HFFc6 (cell line): ENCODE results near the gene EHBP1L1. TPM values are rescaled to one million over a fixed set of nuclear protein-coding genes. Genes with fewer than 3 reads are reported as not detected.

ENCODE experiments used
- DNase-seq: peaks from one replicate; pipeline ENCODE4 v3.0.0-alpha.2; 2018
- H3K27ac Mint-ChIP-seq: 2 replicates; pipeline ENCODE4 v1.8.0; 2020; ENCODE audit warnings: mild to moderate bottlenecking, mixed read lengths
- H3K27me3 Mint-ChIP-seq: 2 replicates; pipeline ENCODE4 v1.8.0; 2021; ENCODE audit warnings: mild to moderate bottlenecking, moderate library complexity, mixed read lengths; ENCODE audit not compliant: insufficient read depth
- H3K36me3 Mint-ChIP-seq: 2 replicates; pipeline ENCODE4 v1.8.0; 2021; ENCODE audit warnings: low read depth, mixed read lengths
- H3K4me1 Mint-ChIP-seq: 2 replicates; pipeline ENCODE4 v1.8.0; 2020; ENCODE audit warnings: low read depth, mixed read lengths
- H3K4me3 Mint-ChIP-seq: 2 replicates; pipeline ENCODE4 v1.8.0; 2020; ENCODE audit warnings: mild to moderate bottlenecking, moderate library complexity, mixed read lengths
- H3K9me3 Mint-ChIP-seq: 2 replicates; pipeline ENCODE4 v1.8.0; 2020; ENCODE audit warnings: mild to moderate bottlenecking, mixed read lengths
- total RNA-seq, 6 experiments: library from RNA; stranded (reverse); fragmentation: NEBNext Ultra II Directional; extraction: Animal tissue kit (Norgen Biotek cat#: 25700); gene quantifications; 2 replicates in 1 of 6; 3 replicates in 5 of 6; pipeline ENCODE4 v1.2.3, GENCODE V29; 2021
- TF ChIP-seq, protein P1 (sequence below): fragments of 200-600 bp; sonication (generic); IDR thresholded peaks from 2 replicates; pipeline ENCODE4 v1.5.0; 2021; ENCODE audit warnings: antibody characterized with exemption, mild to moderate bottlenecking

EHBP1L1 gene
- total RNA-seq, 6 experiments from 2014 or later, result 47.5 to 69.3 (median 61.3) TPM

DNA sequence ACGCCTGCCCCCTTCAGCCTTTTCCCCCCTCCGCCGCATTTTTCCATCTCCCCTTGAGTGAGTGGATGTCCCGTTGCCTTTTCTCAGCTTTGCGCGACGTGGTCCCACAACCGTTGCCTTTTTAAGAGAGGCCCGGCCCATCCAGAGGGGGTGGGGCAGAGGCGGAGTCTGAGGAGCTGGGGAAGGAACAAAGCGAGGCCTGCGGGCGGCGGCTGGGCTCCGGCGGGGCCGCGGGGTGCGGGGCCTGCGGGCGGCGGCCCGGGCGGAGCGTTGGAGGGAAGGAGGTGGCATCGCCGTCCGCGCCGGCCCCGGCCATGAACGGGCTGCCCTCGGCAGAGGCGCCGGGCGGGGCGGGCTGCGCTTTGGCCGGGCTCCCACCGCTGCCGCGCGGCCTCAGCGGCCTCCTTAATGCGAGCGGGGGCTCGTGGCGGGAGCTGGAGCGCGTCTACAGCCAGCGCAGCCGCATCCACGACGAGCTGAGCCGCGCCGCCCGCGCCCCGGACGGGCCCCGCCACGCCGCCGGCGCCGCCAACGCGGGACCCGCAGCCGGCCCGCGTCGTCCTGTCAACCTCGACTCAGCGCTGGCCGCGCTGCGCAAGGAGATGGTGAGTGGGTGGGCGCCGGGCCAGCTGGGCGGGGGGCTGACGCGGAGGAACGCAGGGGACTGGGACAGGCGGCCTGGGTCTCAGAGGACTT, 3.3 kb upstream of the EHBP1L1 start, which contains the start of gene FAM89B:
Gene FAM89B, plus strand, starts transcription at position 183 of the 696 bp plus-strand sequence. Its CDS starts 132 bp downstream, at position 315.
- TF ChIP-seq, protein P1, sequence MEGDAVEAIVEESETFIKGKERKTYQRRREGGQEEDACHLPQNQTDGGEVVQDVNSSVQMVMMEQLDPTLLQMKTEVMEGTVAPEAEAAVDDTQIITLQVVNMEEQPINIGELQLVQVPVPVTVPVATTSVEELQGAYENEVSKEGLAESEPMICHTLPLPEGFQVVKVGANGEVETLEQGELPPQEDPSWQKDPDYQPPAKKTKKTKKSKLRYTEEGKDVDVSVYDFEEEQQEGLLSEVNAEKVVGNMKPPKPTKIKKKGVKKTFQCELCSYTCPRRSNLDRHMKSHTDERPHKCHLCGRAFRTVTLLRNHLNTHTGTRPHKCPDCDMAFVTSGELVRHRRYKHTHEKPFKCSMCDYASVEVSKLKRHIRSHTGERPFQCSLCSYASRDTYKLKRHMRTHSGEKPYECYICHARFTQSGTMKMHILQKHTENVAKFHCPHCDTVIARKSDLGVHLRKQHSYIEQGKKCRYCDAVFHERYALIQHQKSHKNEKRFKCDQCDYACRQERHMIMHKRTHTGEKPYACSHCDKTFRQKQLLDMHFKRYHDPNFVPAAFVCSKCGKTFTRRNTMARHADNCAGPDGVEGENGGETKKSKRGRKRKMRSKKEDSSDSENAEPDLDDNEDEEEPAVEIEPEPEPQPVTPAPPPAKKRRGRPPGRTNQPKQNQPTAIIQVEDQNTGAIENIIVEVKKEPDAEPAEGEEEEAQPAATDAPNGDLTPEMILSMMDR, result no peak
- H3K36me3 Mint-ChIP-seq, result peaks cover 17% of the 10 kb centered on the region

DNA sequence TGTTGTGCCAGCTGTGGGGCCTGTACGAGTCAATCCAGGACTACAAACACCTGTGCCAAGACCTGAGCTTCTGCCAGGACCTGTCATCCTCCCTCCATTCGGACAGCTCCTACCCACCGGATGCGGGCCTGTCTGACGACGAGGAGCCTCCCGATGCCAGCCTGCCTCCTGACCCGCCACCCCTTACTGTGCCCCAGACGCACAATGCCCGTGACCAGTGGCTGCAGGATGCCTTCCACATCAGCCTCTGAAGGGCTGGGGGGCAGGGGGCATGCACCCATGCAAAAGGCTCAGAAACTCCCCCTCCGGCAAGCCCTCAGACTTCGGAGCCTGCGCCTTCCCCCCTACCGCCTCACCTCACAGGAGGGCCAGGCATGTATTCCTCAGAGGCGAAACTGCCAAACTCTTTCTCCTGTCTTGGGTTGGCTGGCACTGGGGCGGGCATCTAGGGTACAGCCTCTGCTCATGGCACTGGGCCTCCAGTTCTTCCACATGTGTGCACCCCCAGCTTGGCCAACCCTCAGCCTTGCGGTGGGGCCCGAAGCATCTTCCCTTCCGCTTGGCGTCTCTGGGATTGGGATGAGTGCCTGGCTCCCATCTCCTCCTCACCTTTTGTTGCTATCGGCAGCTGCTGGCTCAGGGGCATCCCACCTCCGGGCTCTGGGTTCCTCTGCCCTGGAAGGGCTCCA, 2.3 kb upstream of the EHBP1L1 start:
- Mint-ChIP-seq H3K27me3 (peaks cover 17% of the 10 kb centered on the region), H3K9me3 (no peaks in the 10 kb centered on the region), H3K27ac (peak overlapping the region; percentile 78), H3K4me3 (peak overlapping the region; percentile 86), H3K4me1 (peaks cover 72% of the 10 kb centered on the region), H3K36me3 (peaks cover 14% of the 10 kb centered on the region)
- no peak for DNase-seq
- TF ChIP-seq, protein P1, result 0 out of 2 replicates have a peak, but pooled peaks have one; percentile 26

More for the DNA sequence above, 3.3 kb upstream of the EHBP1L1 start, which contains the start of gene FAM89B:
- Mint-ChIP-seq H3K4me1 (peaks cover 70% of the 10 kb centered on the region), H3K9me3 (no peaks in the 10 kb centered on the region), H3K4me3 (peak within 1 kb of the TSS; percentile 100), H3K27ac (peak within 1 kb of the TSS; percentile 96), H3K27me3 (peaks cover 16% of the 10 kb centered on the region)
- DNase-seq, result peak; percentile 77

DNA sequence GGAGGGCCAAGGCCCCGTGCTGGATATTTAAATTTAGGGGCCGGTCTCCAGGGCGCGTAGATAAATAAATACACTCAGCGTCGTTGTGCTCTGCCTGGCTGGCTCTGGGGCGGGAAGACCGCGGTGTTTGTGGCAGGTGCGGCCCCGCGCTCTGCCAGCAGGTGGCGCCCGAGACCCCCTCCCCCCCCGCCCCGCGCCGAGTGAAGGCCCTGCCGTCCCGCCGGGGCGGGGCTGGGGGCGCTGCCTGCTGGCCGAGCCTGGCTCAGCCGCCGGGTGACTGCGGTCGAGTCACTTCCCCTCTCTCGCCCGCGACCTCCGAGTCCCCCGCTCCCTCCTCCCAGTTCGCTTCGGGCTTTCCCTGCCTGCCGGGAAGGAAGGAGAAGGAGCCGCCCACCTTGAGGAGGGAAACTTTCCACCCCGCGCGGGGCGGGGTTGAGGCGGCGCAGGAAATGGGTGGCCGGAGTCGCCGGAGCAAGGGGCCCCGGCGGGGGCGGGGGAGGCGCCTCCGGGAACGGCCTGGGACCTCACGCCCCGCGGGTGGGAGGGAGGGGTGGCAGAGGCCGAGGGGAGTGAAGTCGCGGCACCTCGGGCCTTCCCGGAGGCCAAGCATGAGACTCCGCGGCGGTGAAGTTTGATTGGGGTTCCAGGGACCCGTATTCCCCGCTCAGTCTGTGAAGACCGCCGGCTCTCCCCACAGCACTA, 1.6 kb upstream of the EHBP1L1 start:
- H3K4me3 Mint-ChIP-seq, result peak overlapping the region; percentile 86
- H3K27me3 Mint-ChIP-seq, result peaks cover 17% of the 10 kb centered on the region
- H3K36me3 Mint-ChIP-seq, result peaks cover 9% of the 10 kb centered on the region; the same call in 1 of the 2 replicates
- H3K9me3 Mint-ChIP-seq, result no peaks in the 10 kb centered on the region
- peaks cover 68% of the 10 kb centered on the region for H3K4me1 Mint-ChIP-seq
- TF ChIP-seq, protein P1, result peak; percentile 100
- peak; percentile 95 for DNase-seq
- peak overlapping the region; percentile 78 for H3K27ac Mint-ChIP-seq

DNA sequence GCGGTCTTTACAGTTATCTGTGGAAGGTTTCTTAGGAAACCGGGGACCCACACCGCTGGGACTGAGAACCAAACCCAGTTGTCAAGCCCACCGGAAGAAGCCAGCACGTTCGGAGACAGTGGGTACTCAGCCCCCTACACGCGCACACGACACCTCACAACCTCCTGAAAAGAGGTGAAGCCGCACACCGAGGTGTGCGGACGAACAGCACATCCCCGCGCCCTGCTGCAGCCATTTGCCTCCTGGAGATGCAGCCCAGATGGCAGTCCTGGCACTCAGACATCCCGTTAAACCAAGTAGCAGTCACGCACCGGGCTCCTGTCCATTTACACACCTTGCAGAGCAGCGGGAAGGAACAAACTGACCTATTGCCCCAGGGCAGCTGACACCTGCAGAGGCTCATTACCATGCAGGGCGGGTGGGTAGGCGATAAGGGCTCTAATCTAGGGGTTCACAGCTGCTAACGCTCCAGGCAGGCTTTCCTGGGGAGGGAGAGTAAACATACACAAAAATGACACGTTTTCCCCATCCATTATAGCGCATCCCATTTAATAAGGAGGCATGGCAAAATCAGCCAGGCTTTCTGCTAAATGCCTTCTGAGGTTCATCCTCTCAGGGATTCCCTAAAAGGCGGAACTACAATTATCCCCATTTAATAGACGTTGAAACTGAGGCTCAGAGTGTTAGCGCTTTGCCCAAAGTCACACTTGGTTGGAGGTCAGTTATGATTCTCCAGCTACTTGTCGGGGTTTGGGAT, 864 bp upstream of the EHBP1L1 start:
- peak overlapping the region; percentile 74 for H3K27ac Mint-ChIP-seq
- peaks cover 65% of the 10 kb centered on the region for H3K4me1 Mint-ChIP-seq
- H3K36me3 Mint-ChIP-seq, result peaks cover 12% of the 10 kb centered on the region
- no peaks in the 10 kb centered on the region for H3K9me3 Mint-ChIP-seq
- peak overlapping the region; percentile 82 for H3K4me3 Mint-ChIP-seq
- peaks cover 17% of the 10 kb centered on the region for H3K27me3 Mint-ChIP-seq
- TF ChIP-seq, protein P1, result no peak
- DNase-seq, result no peak
